Measurements from ENCODE around the gene CD52. TPM values are rescaled to one million over a fixed set of nuclear protein-coding genes. Genes with fewer than 3 reads are reported as not detected.
"Not testable (repeated sequence)": the region's sequence is repeated elsewhere in the genome, so short reads cannot be mapped to it uniquely, and the experiment has no call there.

CD52 gene
- total RNA-seq, 2 experiments from 2014 or later: 1,112 to 1,180 TPM

DNA sequence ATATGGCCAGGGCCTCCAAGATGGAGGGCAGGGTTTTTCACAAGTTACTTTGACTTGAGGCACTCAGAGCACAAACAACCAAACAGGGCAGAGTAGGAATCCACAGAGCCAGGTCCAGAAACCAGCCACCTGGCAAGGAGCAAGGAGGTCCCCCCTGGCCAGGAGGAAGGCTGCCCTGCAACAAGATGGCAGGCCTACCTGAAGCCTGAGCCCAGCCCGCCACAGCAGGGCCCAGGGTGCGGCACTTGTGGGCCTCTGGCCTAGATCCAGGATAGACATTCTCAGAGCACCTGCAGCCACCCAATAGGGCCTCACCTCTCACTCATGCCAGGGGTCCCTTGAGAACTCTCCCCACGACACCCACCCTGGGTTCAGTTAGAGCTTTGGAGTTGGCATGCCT, 26.3 kb upstream of the CD52 start:
- Mint-ChIP-seq H3K4me3 (no peak overlapping the region), H3K36me3 (ENCODE audit: low read depth) (peaks cover 33% of the 10 kb centered on the region), H3K9me3 (ENCODE audit: insufficient read depth) (no peaks in the 10 kb centered on the region), H3K4me1 (ENCODE audit: low read depth) (peaks cover 58% of the 10 kb centered on the region), H3K27ac (peak overlapping the region; percentile 96), H3K27me3 (ENCODE audit: low read depth) (no peaks in the 10 kb centered on the region)
- no peak for ATAC-seq
- ChIA-PET POLR2A (interaction anchor here (19.5 kb wide), 1 partner anchor 27 kb away, joined by 409 read pairs; the partner anchor contains the start of gene CD52), CTCF (interaction anchor here (0.8 to 1.2 kb wide), 2 partner anchors 15 to 30 kb away, joined by 3 to 4 read pairs; partner anchors contain the start of gene UBXN11)
- DNase-seq: no peak

- Mint-ChIP-seq H3K36me3 (ENCODE audit: low read depth) (peaks cover 33% of the 10 kb centered on the region), H3K27ac (peak overlapping the region; percentile 96), H3K4me1 (ENCODE audit: low read depth) (peaks cover 53% of the 10 kb centered on the region), H3K27me3 (ENCODE audit: low read depth) (no peaks in the 10 kb centered on the region), H3K9me3 (ENCODE audit: insufficient read depth) (no peaks in the 10 kb centered on the region), H3K4me3 (no peak overlapping the region)
- POLR2A ChIA-PET: interaction anchor here (19.5 kb wide), 1 partner anchor 26 kb away, joined by 409 read pairs; the partner anchor contains the start of gene CD52
- DNase-seq: no peak
- no peak for ATAC-seq
- CTCF ChIA-PET: interaction anchor here (0.8 to 1.2 kb wide), 3 partner anchors 11 to 30 kb away, joined by 3 to 4 read pairs (median 3); partner anchors contain the start of gene UBXN11
Observed at GRCh38 chr1:26291939-26292338, 25.8 kb upstream of the CD52 start.

GRCh38 chr1:26292735-26293134, 25.0 kb upstream of the CD52 start:
- H3K27ac Mint-ChIP-seq: peak overlapping the region; percentile 4
- ATAC-seq; H3K9me3 Mint-ChIP-seq (ENCODE audit: insufficient read depth); H3K27me3 Mint-ChIP-seq (ENCODE audit: low read depth); DNase-seq; H3K4me3 Mint-ChIP-seq: not testable (repeated sequence)
- peaks cover 45% of the 10 kb centered on the region for H3K4me1 Mint-ChIP-seq (ENCODE audit: low read depth)
- ChIA-PET POLR2A (interaction anchor here (19.5 kb wide), 1 partner anchor 25 kb away, joined by 409 read pairs; the partner anchor contains the start of gene CD52), CTCF (interaction anchor here (1.0 kb wide), 1 partner anchor 10 kb away, joined by 3 read pairs; no protein-coding TSS in a partner anchor)
- H3K36me3 Mint-ChIP-seq (ENCODE audit: low read depth): peaks cover 33% of the 10 kb centered on the region

- no peaks in the 10 kb centered on the region for H3K9me3 Mint-ChIP-seq (ENCODE audit: insufficient read depth)
- H3K36me3 Mint-ChIP-seq (ENCODE audit: low read depth): peaks cover 33% of the 10 kb centered on the region
- CTCF ChIA-PET: interaction anchor here (0.7 kb wide), 1 partner anchor 9 kb away, joined by 3 read pairs; no protein-coding TSS in a partner anchor
- peak overlapping the region; percentile 69 for H3K27ac Mint-ChIP-seq
- DNase-seq: no peak
- H3K4me3 Mint-ChIP-seq: no peak overlapping the region
- peaks cover 34% of the 10 kb centered on the region for H3K4me1 Mint-ChIP-seq (ENCODE audit: low read depth)
- no peaks in the 10 kb centered on the region for H3K27me3 Mint-ChIP-seq (ENCODE audit: low read depth)
- POLR2A ChIA-PET: interaction anchor here (1.0 kb wide), 1 partner anchor 9 kb away, joined by 3 read pairs; no protein-coding TSS in a partner anchor
- ATAC-seq: no peak
Observed at GRCh38 chr1:26293911-26294463, 23.8 kb upstream of the CD52 start.

DNA sequence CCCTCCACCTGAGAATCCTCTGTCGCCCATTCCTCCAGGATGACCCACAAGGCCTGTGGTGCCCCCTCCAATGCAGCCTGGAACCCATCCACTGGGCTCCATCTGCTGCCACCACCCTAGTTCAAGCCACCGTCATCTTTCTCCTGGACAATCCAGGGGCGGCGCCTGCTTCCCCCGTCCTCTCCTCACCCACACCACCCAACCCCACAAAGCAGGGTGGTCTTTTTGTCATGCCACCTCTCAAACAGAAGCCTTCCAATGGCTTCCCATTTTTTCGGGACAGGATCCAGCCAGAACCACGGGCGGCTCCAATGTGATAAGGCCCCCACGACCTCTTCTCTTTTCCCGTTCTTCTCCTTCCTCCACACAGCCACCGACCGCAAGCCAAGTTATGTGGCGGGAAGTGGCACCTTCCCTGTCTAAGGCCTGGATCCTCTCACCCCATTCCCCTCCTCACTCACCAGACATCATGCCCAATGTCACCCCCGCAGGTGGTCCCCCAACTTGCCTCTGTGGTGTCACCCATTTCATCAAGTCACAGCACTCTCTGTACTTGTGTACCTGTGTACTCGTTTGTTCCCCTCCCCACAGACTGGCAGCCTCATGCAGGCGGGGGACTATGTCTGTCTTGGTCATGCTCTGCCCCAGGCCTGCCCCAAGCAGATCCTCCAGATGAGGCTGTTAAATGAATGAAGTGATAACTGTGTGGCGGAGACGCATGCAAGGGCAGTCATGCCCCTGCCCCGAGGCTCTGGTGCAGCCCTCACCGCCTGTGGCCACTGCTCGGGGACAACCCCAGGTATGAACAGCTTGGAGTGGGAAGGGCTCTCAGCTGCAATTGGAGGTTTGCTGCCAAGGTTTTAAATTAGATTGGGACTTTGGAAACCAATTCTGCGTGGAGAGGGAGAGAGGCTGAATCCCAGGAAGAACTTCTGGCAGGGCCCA, 22.3 kb upstream of the CD52 start:
- Mint-ChIP-seq H3K9me3 (ENCODE audit: insufficient read depth) (no peaks in the 10 kb centered on the region), H3K4me1 (ENCODE audit: low read depth) (peaks cover 30% of the 10 kb centered on the region), H3K27me3 (ENCODE audit: low read depth) (no peaks in the 10 kb centered on the region), H3K27ac (peak overlapping the region; percentile 25), H3K36me3 (ENCODE audit: low read depth) (peaks cover 30% of the 10 kb centered on the region), H3K4me3 (no peak overlapping the region)
- POLR2A ChIA-PET: interaction anchor here (6.2 kb wide), 1 partner anchor 7 kb away, joined by 40 read pairs; no protein-coding TSS in a partner anchor
- CTCF ChIA-PET: interaction anchor here (1.7 kb wide), 1 partner anchor 22 kb away, joined by 4 read pairs; the partner anchor contains the start of gene CD52
- ATAC-seq (no peak), DNase-seq (no peak)

DNA sequence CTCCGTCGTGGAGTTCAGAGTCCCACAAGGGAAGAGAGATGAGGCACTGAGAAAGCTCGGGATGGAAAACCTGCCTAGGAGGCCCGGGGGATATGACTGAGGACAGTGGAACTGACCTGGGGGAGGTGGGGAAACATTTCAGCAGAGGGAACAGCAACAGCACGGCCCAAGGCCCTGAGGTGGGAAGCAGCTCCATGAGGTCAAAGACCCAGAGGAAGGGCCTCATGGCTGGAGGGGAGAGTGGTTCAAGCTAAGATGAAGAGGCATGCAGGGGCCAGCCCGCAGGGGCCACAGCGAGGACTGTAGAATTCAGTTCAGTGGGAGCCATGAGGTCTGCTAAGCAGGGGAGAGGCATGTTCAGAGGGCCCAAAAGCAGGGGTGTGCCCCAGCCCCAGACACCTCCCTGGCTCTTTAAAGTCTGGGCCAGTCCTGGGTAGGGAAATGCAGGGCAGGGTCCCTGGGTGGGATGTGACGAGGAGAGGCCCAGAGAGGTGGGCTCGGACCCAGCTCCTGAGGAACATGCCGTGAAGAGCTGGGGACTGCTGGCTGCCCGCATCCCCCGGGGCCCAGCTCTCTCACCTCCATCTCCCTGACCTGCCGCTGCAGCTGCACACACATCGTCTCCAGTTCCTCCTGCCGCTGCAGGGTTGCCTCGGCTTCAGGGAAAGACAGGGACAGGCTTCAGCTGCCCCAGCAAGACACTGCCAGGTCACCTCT, 21.3 kb upstream of the CD52 start:
- CTCF ChIA-PET: interaction anchor here (1.2 to 1.7 kb wide), 2 partner anchors 21 to 25 kb away, joined by 3 to 4 read pairs; partner anchors contain the start of gene CD52
- no peaks in the 10 kb centered on the region for H3K27me3 Mint-ChIP-seq (ENCODE audit: low read depth)
- H3K27ac Mint-ChIP-seq: peak overlapping the region; percentile 25
- peaks cover 27% of the 10 kb centered on the region for H3K36me3 Mint-ChIP-seq (ENCODE audit: low read depth)
- ATAC-seq (no peak), DNase-seq (no peak)
- peaks cover 30% of the 10 kb centered on the region for H3K4me1 Mint-ChIP-seq (ENCODE audit: low read depth)
- POLR2A ChIA-PET: interaction anchor here (1.2 to 6.2 kb wide), 2 partner anchors 8 to 10 kb away, joined by 3 to 40 read pairs; partner anchors contain the start of gene UBXN11
- H3K4me3 Mint-ChIP-seq: no peak overlapping the region
- no peaks in the 10 kb centered on the region for H3K9me3 Mint-ChIP-seq (ENCODE audit: insufficient read depth)

GRCh38 chr1:26297057-26297790, 20.5 kb upstream of the CD52 start:
- H3K27me3 Mint-ChIP-seq (ENCODE audit: low read depth): no peaks in the 10 kb centered on the region
- ATAC-seq (no peak), DNase-seq (no peak)
- no peaks in the 10 kb centered on the region for H3K9me3 Mint-ChIP-seq (ENCODE audit: insufficient read depth)
- H3K36me3 Mint-ChIP-seq (ENCODE audit: low read depth): peaks cover 21% of the 10 kb centered on the region
- CTCF ChIA-PET: interaction anchor here (1.2 to 1.7 kb wide), 2 partner anchors 20 to 24 kb away, joined by 3 to 4 read pairs; partner anchors contain the start of gene CD52
- H3K27ac Mint-ChIP-seq: no peak overlapping the region
- H3K4me3 Mint-ChIP-seq: no peak overlapping the region
- peaks cover 22% of the 10 kb centered on the region for H3K4me1 Mint-ChIP-seq (ENCODE audit: low read depth)
- POLR2A ChIA-PET: interaction anchor here (0.9 to 6.2 kb wide), 3 partner anchors 9 to 20 kb away, joined by 3 to 40 read pairs (median 3); partner anchors contain the start of genes CD52 and UBXN11

- H3K4me3 Mint-ChIP-seq: no peak overlapping the region
- H3K36me3 Mint-ChIP-seq (ENCODE audit: low read depth): peaks cover 19% of the 10 kb centered on the region
- peaks cover 22% of the 10 kb centered on the region for H3K4me1 Mint-ChIP-seq (ENCODE audit: low read depth)
- POLR2A ChIA-PET: interaction anchor here (0.9 to 6.2 kb wide), 3 partner anchors 8 to 20 kb away, joined by 3 to 40 read pairs (median 3); partner anchors contain the start of genes CD52 and UBXN11
- ATAC-seq: no peak
- DNase-seq: no peak
- H3K27me3 Mint-ChIP-seq (ENCODE audit: low read depth): no peaks in the 10 kb centered on the region
- H3K9me3 Mint-ChIP-seq (ENCODE audit: insufficient read depth): no peaks in the 10 kb centered on the region
- CTCF ChIA-PET: no interaction called here
- no peak overlapping the region for H3K27ac Mint-ChIP-seq
Observed at GRCh38 chr1:26297791-26298124, 20.0 kb upstream of the CD52 start.

- H3K27ac Mint-ChIP-seq: peak overlapping the region; percentile 63
Observed at GRCh38 chr1:26300578-26301275, 17.0 kb upstream of the CD52 start.

More at GRCh38 chr1:26300578-26301275, 17.0 kb upstream of the CD52 start:
- Mint-ChIP-seq H3K36me3 (ENCODE audit: low read depth) (peaks cover 4% of the 10 kb centered on the region), H3K4me3 (no peak overlapping the region), H3K27me3 (ENCODE audit: low read depth) (no peaks in the 10 kb centered on the region), H3K9me3 (ENCODE audit: insufficient read depth) (no peaks in the 10 kb centered on the region), H3K4me1 (ENCODE audit: low read depth) (peaks cover 32% of the 10 kb centered on the region)
- ChIA-PET CTCF (interaction anchor here (1.3 to 2.4 kb wide), 5 partner anchors 12 to 25 kb away, joined by 4 to 10 read pairs (median 8); no protein-coding TSS in a partner anchor), POLR2A (interaction anchor here (0.9 to 6.2 kb wide), 2 partner anchors 12 to 16 kb away, joined by 3 to 40 read pairs; no protein-coding TSS in a partner anchor)
- DNase-seq: no peak
- no peak for ATAC-seq

All from activated CD8-positive, alpha-beta T cell treated with anti-CD3 and anti-CD28 coated beads, Interleukin-2, amount 10 ng/mL, durations not matched to agents 7 days and 5 days (primary cell).